HepG2 (cell line): ENCODE results near the gene TRPM5. TPM values are rescaled to one million over a fixed set of nuclear protein-coding genes. Genes with fewer than 3 reads are reported as not detected.

ENCODE experiments used
- GABPA ChIP-seq, 2 experiments: IDR thresholded peaks; 2 replicates each; pipeline ENCODE4 v1.6.1; 2011 to 2016; ENCODE audit warnings: low read depth in 2 of 2, low read length in 1 of 2, missing biosample characterization in 1 of 2, missing genetic modification characterization in 1 of 2
- HNF4A ChIP-seq: sonication (generic); formaldehyde crosslinking; IDR thresholded peaks from 2 replicates; pipeline ENCODE4 v1.4.0; 2020; ENCODE audit warnings: missing genetic modification reagents
- HNF4G ChIP-seq, 2 experiments: sonication (generic) in 1 of 2; formaldehyde crosslinking in 1 of 2; IDR thresholded peaks; 2 replicates each; pipeline versions ENCODE4 v1.4.0 to v1.6.1; 2011 to 2020; ENCODE audit warnings: borderline replicate concordance in 2 of 2, low read depth in 2 of 2, mild to moderate bottlenecking in 2 of 2, low read length in 1 of 2, missing genetic modification reagents in 1 of 2, moderate library complexity in 1 of 2
- HNRNPLL ChIP-seq: fragments of 200-400 bp; formaldehyde crosslinking; IDR thresholded peaks from 2 replicates; pipeline ENCODE4 v1.6.1; 2017; ENCODE audit warnings: mild to moderate bottlenecking, low read depth, low read length; ENCODE audit not compliant: poor library complexity, severe bottlenecking
- HOXA3 ChIP-seq: sonication (generic); formaldehyde crosslinking; IDR thresholded peaks from 2 replicates; pipeline ENCODE4 v1.5.0; 2020; ENCODE audit warnings: missing genetic modification reagents
- MED1 ChIP-seq: sonication (generic); formaldehyde crosslinking; IDR thresholded peaks from 2 replicates; pipeline ENCODE4 v1.4.0; 2020; ENCODE audit warnings: missing genetic modification reagents
- MED13 ChIP-seq: sonication (generic); formaldehyde crosslinking; IDR thresholded peaks from 2 replicates; pipeline ENCODE4 v1.5.0; 2020; ENCODE audit warnings: missing genetic modification reagents
- NFKB2 ChIP-seq: sonication (generic); formaldehyde crosslinking; IDR thresholded peaks from 2 replicates; pipeline ENCODE4 v1.4.0; 2020; ENCODE audit warnings: missing genetic modification reagents, borderline replicate concordance
- NFYC ChIP-seq: IDR thresholded peaks from 2 replicates; pipeline ENCODE4 v1.6.1; 2016; ENCODE audit warnings: missing genetic modification reagents, missing compliant biosample characterization
- SKIL ChIP-seq: sonication (generic); formaldehyde crosslinking; IDR thresholded peaks from 2 replicates; pipeline ENCODE4 v1.8.0; 2022; ENCODE audit warnings: missing genetic modification reagents, mild to moderate bottlenecking, moderate library complexity, borderline replicate concordance
- TRIM24 ChIP-seq: sonication (generic); formaldehyde crosslinking; IDR thresholded peaks from 2 replicates; pipeline ENCODE4 v1.8.0; 2022; ENCODE audit warnings: mild to moderate bottlenecking, missing genetic modification reagents
- YY1 ChIP-seq: IDR thresholded peaks from 2 replicates; pipeline ENCODE4 v1.6.1; 2011; ENCODE audit warnings: low read length, low read depth, moderate library complexity, mild to moderate bottlenecking; ENCODE audit not compliant: insufficient read depth, insufficient replicate concordance
- ZFP36 ChIP-seq: fragments of 150-350 bp; IDR thresholded peaks from 2 replicates; pipeline ENCODE4 v1.6.1; 2018; ENCODE audit warnings: borderline replicate concordance, low read length, low read depth; ENCODE audit not compliant: partially characterized antibody
- ZNF44 ChIP-seq: sonication (generic); formaldehyde crosslinking; IDR thresholded peaks from 2 replicates; pipeline ENCODE4 v1.5.1; 2020; ENCODE audit warnings: mild to moderate bottlenecking, missing genetic modification reagents
- ZNF574 ChIP-seq: sonication (generic); formaldehyde crosslinking; IDR thresholded peaks from 2 replicates; pipeline ENCODE4 v1.4.0; 2020; ENCODE audit warnings: missing genetic modification reagents
- ZNF687 ChIP-seq: sonication (generic); formaldehyde crosslinking; IDR thresholded peaks from 2 replicates; pipeline ENCODE4 v1.5.1; 2020; ENCODE audit warnings: mild to moderate bottlenecking, missing genetic modification reagents, moderate library complexity
- ZNF782 ChIP-seq: sonication (generic); formaldehyde crosslinking; IDR thresholded peaks from 2 replicates; pipeline ENCODE4 v1.4.0; 2020; ENCODE audit warnings: missing genetic modification reagents, mild to moderate bottlenecking, borderline replicate concordance
- polyA plus RNA-seq, 8 experiments: library from polyadenylated mRNA; depleted of rRNA in 3 of 8; stranded (reverse) in 7 of 8; unstranded in 1 of 8; fragments of >200 nt; fragmentation: Illumina TruSeq in 4 of 8; extraction: Trizol in 4 of 8; gene quantifications; 2 replicates each; pipeline versions ENCODE4 v1.2.1 to v1.2.3, GENCODE V29; 2011 to 2016; ENCODE audit warnings: low read depth in 4 of 8, missing spikeins in 1 of 8, mixed read lengths in 1 of 8; ENCODE audit not compliant: insufficient read depth in 1 of 8
- total RNA-seq, 5 experiments: library from RNA; depleted of rRNA; stranded (reverse); fragments of >200 nt; fragmentation: Illumina TruSeq; extraction: Trizol; gene quantifications; 2 replicates each; pipeline ENCODE4 v1.2.3, GENCODE V29; 2016; ENCODE audit warnings: low read depth in 1 of 5
- TF ChIP-seq, protein P1 (sequence below): sonication (generic); formaldehyde crosslinking; IDR thresholded peaks from 2 replicates; pipeline ENCODE4 v1.4.0; 2020; ENCODE audit warnings: mild to moderate bottlenecking, missing genetic modification reagents

Gene TRPM5
- total and polyA plus RNA-seq, 2 of the 13 experiments (the other 11 are each of a cell fraction or from before 2014, with no cell fraction given): 0.12 TPM; not detected in 1

DNA sequence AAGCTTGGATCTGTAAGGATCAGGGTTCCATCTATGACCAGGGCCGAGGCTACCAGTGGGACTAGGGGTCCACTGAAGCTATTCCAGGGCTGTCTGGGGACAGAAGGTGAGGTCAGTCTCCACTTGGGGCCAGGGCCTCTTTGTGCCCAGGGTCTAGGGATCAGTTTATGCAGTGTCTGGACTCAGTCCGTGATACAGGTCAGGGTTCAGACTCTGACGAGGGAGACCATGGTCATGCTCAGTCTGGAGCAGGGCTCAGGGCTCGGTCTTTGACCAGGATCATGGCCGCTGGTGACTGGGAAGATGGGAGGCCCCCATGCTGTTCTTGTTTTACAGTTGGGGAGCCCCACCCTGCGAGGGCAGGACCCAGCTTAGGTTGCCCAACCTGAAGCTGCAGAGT is 32.0 kb downstream of the TRPM5 start (continued):
- TF ChIP-seq HNF4G (IDR thresholded peaks at IDR 0.05; ENCODE audit: borderline replicate concordance, low read depth, low read length) (peak; percentile 41; the same call in 1 of the 2 replicates), HNF4G (CRISPR knock-in tag; IDR thresholded peaks at IDR 0.05; ENCODE audit: borderline replicate concordance, low read depth) (no peak), HNF4A (CRISPR knock-in tag) (peak; percentile 79), SKIL (CRISPR knock-in tag) (peak; percentile 44; the same call in 1 of the 2 replicates), ZNF44 (CRISPR knock-in tag) (no peak), ZNF574 (CRISPR knock-in tag) (0 out of 2 replicates have a peak, but pooled peaks have one; percentile 28), HNRNPLL (no peak), NFYC (no peak), NFKB2 (CRISPR knock-in tag) (0 out of 2 replicates have a peak, but pooled peaks have one; percentile 20), MED13 (no peak), YY1 (peak; percentile 32), GABPA (IDR thresholded peaks at IDR 0.05; ENCODE audit: low read depth, low read length) (no peak), GABPA (CRISPR knock-in tag; IDR thresholded peaks at IDR 0.05; ENCODE audit: low read depth) (0 out of 2 replicates have a peak, but pooled peaks have one; percentile 11), TRIM24 (CRISPR knock-in tag) (no peak), MED1 (peak; percentile 49; the same call in 1 of the 2 replicates), ZNF687 (CRISPR knock-in tag) (peak; percentile 80), HOXA3 (0 out of 2 replicates have a peak, but pooled peaks have one; percentile 20), ZFP36 (no peak), ZNF782 (0 out of 2 replicates have a peak, but pooled peaks have one; percentile 35)
- TF ChIP-seq, protein P1, sequence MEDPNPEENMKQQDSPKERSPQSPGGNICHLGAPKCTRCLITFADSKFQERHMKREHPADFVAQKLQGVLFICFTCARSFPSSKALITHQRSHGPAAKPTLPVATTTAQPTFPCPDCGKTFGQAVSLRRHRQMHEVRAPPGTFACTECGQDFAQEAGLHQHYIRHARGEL (CRISPR knock-in tag): no peak
